ENCODE results near the gene LGALS8. TPM values are rescaled to one million over a fixed set of nuclear protein-coding genes. Genes with fewer than 3 reads are reported as not detected.

LGALS8 gene
- total RNA-seq, 2 donors from 2014 or later = 11.4 to 15.0 TPM

GRCh38 chr1:236561976-236562375, 38.2 kb downstream of the LGALS8 start:
- Mint-ChIP-seq H3K27ac (peak overlapping the region; percentile 86), H3K36me3 (ENCODE audit: low read depth) (peaks cover 75% of the 10 kb centered on the region), H3K27me3 (ENCODE audit: insufficient read depth) (no peaks in the 10 kb centered on the region), H3K9me3 (no peaks in the 10 kb centered on the region), H3K4me1 (peaks cover 26% of the 10 kb centered on the region), H3K4me3 (no peak overlapping the region)
- no peaks in the 10 kb centered on the region for H3K9me3 ChIP-seq (ENCODE audit: control insufficient read depth, low read length)
- no peak overlapping the region for H3K9ac ChIP-seq (ENCODE audit: extremely low read depth, low read length, poor library complexity, severe bottlenecking)
- no peak for DNase-seq
- H3K4me1 ChIP-seq (ENCODE audit: control insufficient read depth, insufficient read depth, low read length) = peaks cover 5% of the 10 kb centered on the region
- H3K4me3 ChIP-seq (ENCODE audit: low read length) = no peak overlapping the region
- peaks cover 74% of the 10 kb centered on the region for H3K36me3 ChIP-seq (ENCODE audit: control insufficient read depth, insufficient read depth, low read length)
- no peaks in the 10 kb centered on the region for H3K27me3 ChIP-seq (ENCODE audit: control insufficient read depth, insufficient read depth, low read length, poor library complexity, severe bottlenecking)
- no peak for TF ChIP-seq CTCF (conservative IDR thresholded peaks at IDR 0.05)
- WGBS, 2 experiments (ENCODE audit: insufficient coverage in 1 of 2, insufficient read length in 1 of 2) = 94 to 96% methylated on average over 2 of the region's 2 CpGs
- no peak overlapping the region for H3K27ac ChIP-seq (ENCODE audit: low read depth, low read length)

- H3K36me3 Mint-ChIP-seq (ENCODE audit: low read depth) = peaks cover 78% of the 10 kb centered on the region
Measured at GRCh38 chr1:236565530-236565929, 41.7 kb downstream of the LGALS8 start.

GRCh38 chr1:236568285-236568894, 44.6 kb downstream of the LGALS8 start:
- Mint-ChIP-seq H3K36me3 (ENCODE audit: low read depth) (peaks cover 83% of the 10 kb centered on the region), H3K4me1 (peaks cover 15% of the 10 kb centered on the region), H3K27me3 (ENCODE audit: insufficient read depth) (no peaks in the 10 kb centered on the region), H3K27ac (no peak overlapping the region), H3K9me3 (no peaks in the 10 kb centered on the region), H3K4me3 (no peak overlapping the region)
- Histone ChIP-seq H3K4me1 (ENCODE audit: control insufficient read depth, insufficient read depth, low read length) (peaks cover 3% of the 10 kb centered on the region), H3K36me3 (ENCODE audit: control insufficient read depth, insufficient read depth, low read length) (peaks cover 83% of the 10 kb centered on the region), H3K27ac (ENCODE audit: low read depth, low read length) (no peak overlapping the region), H3K27me3 (ENCODE audit: control insufficient read depth, insufficient read depth, low read length, poor library complexity, severe bottlenecking) (no peaks in the 10 kb centered on the region), H3K9me3 (ENCODE audit: control insufficient read depth, low read length) (no peaks in the 10 kb centered on the region), H3K4me3 (ENCODE audit: low read length) (peak overlapping the region; percentile 10), H3K9ac (ENCODE audit: extremely low read depth, low read length, poor library complexity, severe bottlenecking) (no peak overlapping the region)
- TF ChIP-seq CTCF (conservative IDR thresholded peaks at IDR 0.05) = no peak
- DNase-seq = no peak
- WGBS, 2 experiments (ENCODE audit: insufficient coverage in 1 of 2, insufficient read length in 1 of 2) = 90% methylated on average over 2 of the region's 2 CpGs; no CpG with 5 or more reads in 1 of the 2 experiments

More at GRCh38 chr1:236565530-236565929, 41.7 kb downstream of the LGALS8 start:
- WGBS, 2 experiments (ENCODE audit: insufficient coverage in 1 of 2, insufficient read length in 1 of 2) = 87 to 91% methylated on average over 3 to 5 of the region's 5 CpGs
- Mint-ChIP-seq H3K9me3 (no peaks in the 10 kb centered on the region), H3K4me1 (peaks cover 38% of the 10 kb centered on the region), H3K27ac (peak overlapping the region; percentile 80), H3K4me3 (no peak overlapping the region), H3K27me3 (ENCODE audit: insufficient read depth) (no peaks in the 10 kb centered on the region)
- Histone ChIP-seq H3K9ac (ENCODE audit: extremely low read depth, low read length, poor library complexity, severe bottlenecking) (no peak overlapping the region), H3K27me3 (ENCODE audit: control insufficient read depth, insufficient read depth, low read length, poor library complexity, severe bottlenecking) (no peaks in the 10 kb centered on the region), H3K4me1 (ENCODE audit: control insufficient read depth, insufficient read depth, low read length) (peaks cover 7% of the 10 kb centered on the region), H3K27ac (ENCODE audit: low read depth, low read length) (no peak overlapping the region), H3K4me3 (ENCODE audit: low read length) (no peak overlapping the region), H3K36me3 (ENCODE audit: control insufficient read depth, insufficient read depth, low read length) (peaks cover 63% of the 10 kb centered on the region), H3K9me3 (ENCODE audit: control insufficient read depth, low read length) (no peaks in the 10 kb centered on the region)
- DNase-seq = no peak
- TF ChIP-seq CTCF (conservative IDR thresholded peaks at IDR 0.05) = no peak
